Measurements from ENCODE around the gene ASPSCR1. TPM values are rescaled to one million over a fixed set of nuclear protein-coding genes. Genes with fewer than 3 reads are reported as not detected.

The ASPSCR1 gene
- total RNA-seq, 1 donor from 2014 or later, result 23.2 TPM

- DNase-seq (ENCODE audit: low read depth in 2 of 2), result peak; percentile 55 to 68
Measured at GRCh38 chr17:82065638-82066303, 88.3 kb downstream of the ASPSCR1 start, which contains the start of gene DUS1L. Gene DUS1L, minus strand, starts transcription at chr17:82065804. Its CDS starts 745 bp downstream, at chr17:82065059.

Other genes starting within 250 kb of the ASPSCR1 start
- not detected in 2 replicates for gene GCGR, start 173.5 kb upstream of the ASPSCR1 start, total RNA-seq
- 93.7 and 178 TPM in 2 replicates for gene MCRIP1, start 144.3 kb upstream of the ASPSCR1 start, total RNA-seq
- not detected in 2 replicates for gene PPP1R27, start 142.6 kb upstream of the ASPSCR1 start, total RNA-seq
- gene P4HB, start 117.1 kb upstream of the ASPSCR1 start, total RNA-seq, result 504 and 688 TPM in 2 replicates
- 91.7 and 92.9 TPM in 2 replicates for gene ARHGDIA, start 106.3 kb upstream of the ASPSCR1 start, total RNA-seq
- 107 and 136 TPM in 2 replicates for gene ALYREF, start 86.0 kb upstream of the ASPSCR1 start, total RNA-seq
- 102 and 112 TPM in 2 replicates for gene ANAPC11, start 85.9 kb upstream of the ASPSCR1 start, total RNA-seq
- under 0.01 TPM in 1 of 2 replicates, not detected in the other for gene NPB, start 75.4 kb upstream of the ASPSCR1 start, total RNA-seq
- gene PCYT2, start 66.2 kb upstream of the ASPSCR1 start, total RNA-seq, result 24.0 and 27.6 TPM in 2 replicates
- 11.3 and 13.1 TPM in 2 replicates for gene SIRT7, start 59.5 kb upstream of the ASPSCR1 start, total RNA-seq
- gene MAFG, start 49.9 kb upstream of the ASPSCR1 start, total RNA-seq, result 9.2 and 17.1 TPM in 2 replicates
- 52.3 and 60.9 TPM in 2 replicates for gene PYCR1, start 40.3 kb upstream of the ASPSCR1 start, total RNA-seq
- gene MYADML2, start 30.4 kb upstream of the ASPSCR1 start, total RNA-seq, result not detected in 2 replicates
- under 0.01 TPM in 2 replicates for gene NOTUM, start 16.4 kb upstream of the ASPSCR1 start, total RNA-seq
- 30.1 and 31.5 TPM in 2 replicates for gene CENPX, start 45.2 kb downstream of the ASPSCR1 start, total RNA-seq
- gene LRRC45, start 45.7 kb downstream of the ASPSCR1 start, total RNA-seq, result 7.6 and 8.3 TPM in 2 replicates
- 9.7 and 18.3 TPM in 2 replicates for gene RAC3, start 54.0 kb downstream of the ASPSCR1 start, total RNA-seq
- 35.5 and 37.7 TPM in 2 replicates for gene DCXR, start 60.1 kb downstream of the ASPSCR1 start, total RNA-seq
- gene RFNG, start 74.2 kb downstream of the ASPSCR1 start, total RNA-seq, result 10.0 and 16.3 TPM in 2 replicates
- gene GPS1, start 74.3 kb downstream of the ASPSCR1 start, total RNA-seq, result 61.9 and 64.1 TPM in 2 replicates
- gene DUS1L, start 88.2 kb downstream of the ASPSCR1 start, total RNA-seq, result 30.7 and 35.5 TPM in 2 replicates
- 35.1 and 43.4 TPM in 2 replicates for gene FASN, start 120.6 kb downstream of the ASPSCR1 start, total RNA-seq
- gene CCDC57, start 235.2 kb downstream of the ASPSCR1 start, total RNA-seq, result 2.0 and 3.4 TPM in 2 replicates

Data from lung microvascular endothelial cell (primary cell).